Hematopoietic multipotent progenitor cell treated with erythropoietin and hydrocortisone succinate and interleukin-3 and kit ligand, for 4 days (in vitro differentiated cells): ENCODE measurements around the gene CCDC154.

Experiments
- DNase-seq: peaks from one replicate; pipeline ENCODE4 v3.0.0-alpha.2; 2015

The CCDC154 gene

GRCh38 chr16:1435921-1436697 lies 8.2 kb downstream of the CCDC154 start:
- DNase-seq = no peak

GRCh38 chr16:1434644-1435592 lies 9.4 kb downstream of the CCDC154 start:
- no peak for DNase-seq

DNA sequence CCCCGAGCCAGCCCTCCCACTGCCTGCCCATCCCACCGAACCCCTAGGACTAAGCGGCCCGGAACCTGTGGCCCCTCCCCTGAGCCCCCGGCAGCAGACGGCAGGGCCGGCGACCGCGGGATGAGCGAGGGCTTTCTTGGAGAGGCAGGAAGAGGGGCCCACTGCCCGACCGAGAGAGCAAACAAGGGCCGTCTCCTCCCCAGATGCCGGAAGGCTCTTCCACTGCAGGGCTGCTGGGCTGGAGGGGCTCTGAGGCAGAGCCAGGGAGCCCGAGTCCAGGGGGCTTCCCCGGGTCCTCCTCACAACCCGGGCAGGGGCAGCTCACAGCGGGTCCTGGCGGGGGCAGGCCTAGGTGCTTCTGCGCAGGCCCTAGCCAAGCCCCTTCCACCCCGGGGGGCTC lies 10.6 kb downstream of the CCDC154 start:
- DNase-seq = no peak

- DNase-seq = no peak
These were observed 11.1 kb downstream of the CCDC154 start for GRCh38 chr16:1433263-1433560.

DNA sequence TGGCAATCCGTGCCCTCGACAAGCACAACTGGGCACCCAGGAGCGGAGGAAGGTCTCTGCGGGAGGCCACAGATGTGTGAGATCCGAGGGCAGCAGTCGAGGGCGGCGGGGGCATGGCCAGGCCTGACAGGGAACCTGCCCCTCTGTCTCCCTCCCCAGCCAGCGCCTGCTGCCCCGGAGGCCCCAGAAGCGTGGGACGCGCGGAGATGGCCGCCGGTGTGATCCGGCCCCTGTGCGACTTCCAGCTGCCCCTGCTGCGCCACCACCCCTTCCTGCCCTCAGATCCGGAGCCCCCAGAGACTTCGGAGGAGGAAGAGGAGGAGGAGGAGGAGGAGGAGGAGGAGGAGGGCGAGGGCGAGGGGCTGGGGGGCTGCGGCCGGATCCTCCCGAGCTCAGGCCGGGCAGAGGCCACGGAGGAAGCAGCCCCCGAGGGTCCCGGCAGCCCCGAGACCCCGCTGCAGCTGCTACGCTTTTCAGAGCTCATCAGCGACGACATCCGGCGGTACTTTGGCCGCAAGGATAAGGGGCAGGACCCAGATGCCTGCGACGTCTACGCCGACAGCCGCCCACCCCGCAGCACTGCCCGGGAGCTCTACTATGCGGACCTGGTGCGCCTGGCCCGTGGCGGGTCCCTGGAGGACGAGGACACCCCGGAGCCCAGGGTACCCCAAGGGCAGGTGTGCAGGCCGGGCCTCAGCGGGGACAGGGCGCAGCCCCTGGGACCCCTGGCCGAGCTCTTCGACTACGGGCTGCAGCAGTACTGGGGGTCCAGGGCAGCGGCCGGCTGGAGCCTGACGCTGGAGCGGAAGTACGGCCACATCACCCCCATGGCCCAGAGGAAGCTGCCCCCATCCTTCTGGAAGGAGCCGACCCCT lies 11.7 kb downstream of the CCDC154 start:
- DNase-seq = no peak

GRCh38 chr16:1431497-1432270 lies 12.7 kb downstream of the CCDC154 start:
- no peak for DNase-seq

DNA sequence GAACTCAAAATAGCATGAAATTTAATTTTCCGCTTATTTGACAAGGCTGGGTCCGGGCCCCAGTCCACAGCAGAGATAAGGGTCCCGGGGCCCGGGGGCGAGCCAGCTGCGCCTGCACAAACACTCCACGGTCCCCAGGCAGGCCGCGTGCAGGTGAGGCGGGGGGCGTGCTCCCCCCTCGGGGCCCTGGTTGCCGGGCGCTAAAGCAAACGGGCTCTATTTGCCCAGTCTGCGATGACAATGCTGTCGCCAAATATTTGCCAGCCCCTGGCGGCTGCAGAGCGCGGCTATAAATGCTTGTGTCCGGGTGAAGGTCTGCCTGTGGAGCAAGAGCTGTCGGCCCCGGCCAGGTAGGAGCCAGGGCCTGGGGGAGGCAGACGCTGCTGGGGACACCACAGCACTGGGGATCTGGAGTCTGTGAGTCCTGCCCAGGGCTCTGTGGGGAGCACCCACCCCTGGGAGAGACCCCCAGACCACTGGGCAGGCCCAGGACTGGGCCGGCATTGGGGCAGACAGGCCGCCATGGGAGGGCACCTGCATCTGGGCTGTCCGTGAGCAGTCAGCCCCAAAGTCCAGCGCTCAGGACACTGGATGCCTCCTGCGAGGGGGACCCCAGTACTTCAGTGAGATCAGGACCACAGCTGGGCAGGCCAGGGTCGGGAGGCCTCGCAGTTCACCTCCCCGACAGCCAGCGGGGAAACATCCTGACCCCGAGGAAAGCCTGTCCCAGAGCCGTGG lies 13.4 kb downstream of the CCDC154 start, which contains the start of gene PERCC1:
Gene PERCC1, plus strand, starts transcription at position 320 of the 738 bp plus-strand sequence. CDS start 1,516 bp downstream, outside the sequence.
- no peak for DNase-seq

- DNase-seq = no peak
These were observed 14.1 kb downstream of the CCDC154 start for GRCh38 chr16:1430214-1430758.

- no peak for DNase-seq
These were observed 14.7 kb downstream of the CCDC154 start for GRCh38 chr16:1429631-1430030.

DNA sequence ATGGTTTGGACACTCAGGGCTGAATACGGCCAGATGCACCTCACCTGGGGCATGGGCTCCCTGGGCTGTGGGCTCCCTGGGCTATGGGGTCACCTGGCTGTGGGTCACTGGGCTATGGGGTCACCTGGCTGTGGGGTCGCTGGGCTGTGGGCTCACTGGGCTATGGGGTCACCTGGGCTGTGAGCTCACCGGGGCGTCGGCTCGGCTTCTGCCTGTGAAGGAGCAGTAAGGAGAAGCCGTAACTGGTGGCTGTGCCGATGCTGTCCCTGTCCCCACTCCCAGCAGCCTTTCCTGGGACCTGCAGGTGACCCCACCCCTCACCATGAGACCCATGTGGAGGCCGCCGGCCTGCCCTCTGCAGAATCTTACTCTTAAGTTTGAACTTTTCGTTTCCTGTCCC lies 15.3 kb downstream of the CCDC154 start:
- DNase-seq = no peak

- DNase-seq = peak; percentile 82
These were observed 15.8 kb downstream of the CCDC154 start for GRCh38 chr16:1428511-1428910.

GRCh38 chr16:1427473-1428461 lies 16.6 kb downstream of the CCDC154 start:
- DNase-seq = no peak

DNA sequence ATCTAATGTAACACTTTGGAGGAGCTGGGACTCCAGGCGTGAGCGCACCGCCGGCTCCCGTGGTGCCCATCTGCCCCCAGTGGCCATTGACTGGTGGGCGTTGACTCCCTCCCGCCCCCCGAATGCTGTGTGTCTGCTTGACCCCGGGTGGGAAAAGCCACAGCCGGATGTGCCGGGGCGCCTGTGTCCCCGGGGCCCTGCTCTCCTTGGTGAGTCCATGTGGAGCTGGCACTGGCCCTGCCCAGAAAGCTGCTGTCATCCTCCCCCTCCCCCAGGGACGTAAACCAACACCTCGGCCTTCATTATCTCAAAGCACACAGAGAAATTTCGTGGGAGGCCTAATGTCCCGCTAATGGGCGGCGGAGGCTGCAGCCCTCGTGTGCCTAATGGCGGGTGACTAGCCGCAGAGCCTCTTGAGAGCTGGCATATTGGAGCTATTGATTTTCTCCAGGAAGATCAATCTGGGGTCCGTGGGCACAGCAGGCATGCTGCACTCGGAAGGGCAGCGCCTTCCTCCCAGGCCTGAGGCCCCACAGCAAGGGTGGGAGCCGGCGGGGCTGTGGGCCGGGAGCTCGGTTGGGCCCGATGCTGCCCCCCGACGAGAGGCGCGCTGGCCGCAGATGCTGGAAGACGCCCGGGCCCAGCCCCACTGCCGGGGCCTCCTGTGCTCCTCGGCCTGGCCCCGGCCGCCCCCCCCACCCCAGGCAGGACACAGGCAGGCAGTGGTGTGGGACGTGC lies 17.5 kb downstream of the CCDC154 start:
- peak; percentile 61 for DNase-seq

DNA sequence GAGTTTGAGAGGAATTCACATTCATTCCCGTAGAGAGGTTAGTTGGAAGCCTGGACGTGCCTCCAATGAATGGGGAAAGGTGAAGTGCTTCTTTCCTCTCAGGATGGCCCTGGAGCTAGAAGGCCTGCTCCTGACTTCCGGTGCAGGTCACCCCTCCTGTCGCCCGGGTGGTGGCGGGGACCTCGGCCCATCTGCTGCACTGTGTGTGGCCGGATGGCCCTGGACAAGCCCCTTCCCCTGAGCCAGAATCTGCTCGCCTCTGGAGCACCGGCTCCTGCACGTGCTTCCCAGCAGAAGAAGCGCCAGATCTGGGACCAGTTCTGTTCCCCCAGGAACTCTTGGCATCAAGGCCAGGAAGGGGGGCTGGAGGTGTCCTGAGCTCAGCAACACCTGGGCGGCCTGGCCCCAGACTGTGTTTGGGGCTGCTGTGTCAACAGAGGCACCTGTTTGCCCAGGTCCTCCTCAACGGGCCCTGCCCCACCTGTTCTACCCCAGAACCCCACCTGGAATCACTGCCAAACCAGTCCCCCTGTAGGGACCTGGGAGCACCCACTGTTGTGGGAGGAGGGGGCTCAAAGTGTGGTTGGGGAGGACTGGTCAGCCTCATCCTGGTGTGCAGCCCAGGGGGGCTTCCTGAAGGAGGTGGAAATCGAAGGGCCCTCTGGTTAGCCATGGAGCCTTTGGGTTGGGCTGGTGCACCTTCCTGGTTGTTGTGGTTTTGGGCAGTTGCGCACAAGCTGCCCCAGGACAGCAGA lies 18.6 kb downstream of the CCDC154 start:
- DNase-seq = no peak

- DNase-seq = no peak
These were observed 20.3 kb downstream of the CCDC154 start for GRCh38 chr16:1424028-1424427.

DNA sequence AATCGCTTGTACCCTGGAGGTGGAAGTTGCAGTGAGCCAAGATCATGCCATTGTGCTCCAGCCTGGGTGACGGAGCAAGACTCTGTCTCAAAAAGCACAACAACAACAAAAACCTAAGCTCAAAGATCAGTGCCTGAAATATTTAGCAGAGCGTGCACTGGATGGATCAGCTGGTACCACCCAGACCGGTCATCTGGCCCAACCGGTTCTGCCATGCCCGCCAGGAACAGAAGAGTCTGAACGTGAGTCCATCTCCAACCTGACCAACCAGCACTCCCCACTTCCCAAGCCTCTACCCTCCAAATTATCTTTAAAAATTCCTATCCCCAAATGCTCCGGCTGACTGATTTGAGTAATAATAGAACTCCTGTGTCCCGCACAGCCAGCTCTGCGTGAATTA lies 22.3 kb downstream of the CCDC154 start:
- DNase-seq = no peak

DNA sequence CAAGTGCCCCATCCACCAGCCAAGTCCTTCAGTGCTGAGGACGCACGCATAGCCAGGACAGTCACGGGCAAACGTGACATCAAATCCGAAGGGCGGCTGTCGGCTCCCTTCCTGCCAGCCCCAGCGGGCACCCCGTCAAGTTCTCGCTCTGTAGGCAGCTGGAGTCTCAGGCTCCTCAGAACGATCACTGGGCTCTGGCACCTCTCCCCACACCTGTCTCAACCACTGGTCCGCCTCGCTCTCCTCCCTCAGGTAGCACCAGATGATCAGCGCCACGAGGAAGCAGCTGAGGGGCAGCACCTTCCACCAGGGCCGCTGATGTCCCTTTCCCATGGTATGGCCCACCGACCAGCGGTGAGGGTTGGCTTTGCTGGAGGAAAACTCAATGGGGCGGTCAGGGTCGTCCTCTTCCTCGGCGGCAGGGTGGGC lies 24.2 kb downstream of the CCDC154 start:
- no peak for DNase-seq

DNA sequence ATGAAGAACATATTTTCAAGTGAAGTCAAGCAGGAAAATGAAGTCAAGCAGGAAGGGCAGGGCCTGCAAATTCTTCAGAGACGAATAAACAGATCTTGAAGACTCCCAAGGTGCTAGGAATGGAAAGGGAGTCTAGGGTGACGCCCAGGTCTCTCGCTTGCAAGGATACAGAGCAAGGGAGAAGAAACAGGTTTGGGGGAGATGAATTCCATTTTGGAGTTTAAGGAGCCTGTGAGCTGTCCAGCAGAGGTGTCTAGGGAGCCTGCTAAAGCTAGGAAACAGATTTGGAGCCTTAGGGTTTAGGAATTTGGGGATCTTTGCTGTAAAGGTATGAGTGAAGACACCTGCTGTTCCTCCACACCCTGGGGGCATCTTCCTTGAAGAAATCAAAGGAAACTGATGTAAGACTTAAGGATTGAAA lies 27.8 kb downstream of the CCDC154 start:
- DNase-seq = no peak
